GM19452 (cell line): ENCODE data around the gene RPL9.
"Not testable (repeated sequence)": the region's sequence is repeated elsewhere in the genome, so short reads cannot be mapped to it uniquely, and the experiment has no call there.

ENCODE experiments used
- ATAC-seq: cut with Tn5 transposase; IDR thresholded peaks from one replicate; pipeline ENCODE4 v1.9.1; 2021; ENCODE audit not compliant: unreplicated experiment

The RPL9 gene

GRCh38 chr4:39458505-39459300, at the start of gene RPL9, which contains the start of gene LIAS:
TSS of gene RPL9 (minus strand) at chr4:39458922. CDS start at chr4:39458439, 483 bp downstream.
TSS of gene LIAS (plus strand) at chr4:39459056. CDS start at chr4:39459118, 62 bp downstream.
- peak; percentile 84 for ATAC-seq

GRCh38 chr4:39505581-39505980, 46.9 kb upstream of the RPL9 start:
- no peak for ATAC-seq

- ATAC-seq, result no peak
Observed at GRCh38 chr4:39504538-39504937, 45.8 kb upstream of the RPL9 start.

- not testable (repeated sequence) for ATAC-seq
Observed at GRCh38 chr4:39502664-39503035, 43.9 kb upstream of the RPL9 start.

- no peak for ATAC-seq
Observed at GRCh38 chr4:39502019-39502663, 43.4 kb upstream of the RPL9 start.

- ATAC-seq, result no peak
Observed at GRCh38 chr4:39498727-39499020, 40.0 kb upstream of the RPL9 start.

GRCh38 chr4:39497909-39498726, 39.4 kb upstream of the RPL9 start:
- no peak for ATAC-seq

GRCh38 chr4:39495446-39496213, 36.9 kb upstream of the RPL9 start:
- ATAC-seq, result no peak

- no peak for ATAC-seq
Observed at GRCh38 chr4:39494354-39494753, 35.6 kb upstream of the RPL9 start.

GRCh38 chr4:39490322-39490721, 31.6 kb upstream of the RPL9 start:
- ATAC-seq, result no peak

GRCh38 chr4:39486221-39486804, 27.6 kb upstream of the RPL9 start:
- ATAC-seq, result no peak

GRCh38 chr4:39484582-39485272, 26.0 kb upstream of the RPL9 start:
- ATAC-seq, result no peak

- no peak for ATAC-seq
Observed at GRCh38 chr4:39480902-39481695, 22.4 kb upstream of the RPL9 start.

- ATAC-seq, result no peak
Observed at GRCh38 chr4:39480251-39480650, 21.5 kb upstream of the RPL9 start.

GRCh38 chr4:39476187-39476895, 17.6 kb upstream of the RPL9 start:
- ATAC-seq, result no peak

GRCh38 chr4:39472396-39472795, 13.7 kb upstream of the RPL9 start:
- no peak for ATAC-seq

GRCh38 chr4:39470402-39470801, 11.7 kb upstream of the RPL9 start:
- ATAC-seq, result no peak

GRCh38 chr4:39469429-39470077, 10.8 kb upstream of the RPL9 start:
- ATAC-seq, result peak; percentile 90
